Activated CD4-positive, alpha-beta T cell treated with anti-CD3 and anti-CD28 coated beads, Interleukin-2, Interleukin-6, amounts not matched to agents 100 ng/mL and 50 ng/mL, durations not matched to agents 16 hours and 8 hours (primary cell): ENCODE results near the gene BCL3.
A peak's percentile ranks its signal among the peaks of the same experiment; 100 is the strongest.
"Not testable (repeated sequence)": the region's sequence is repeated elsewhere in the genome, so short reads cannot be mapped to it uniquely, and the experiment has no call there.

Source experiments
- DNase-seq: peaks from one replicate; pipeline ENCODE4 v3.0.0-alpha.2; 2020

Gene BCL3

GRCh38 chr19:44748426-44749254, at the start of gene BCL3:
TSS of gene BCL3 (plus strand) at chr19:44748708. CDS start at chr19:44748791, 83 bp downstream.
- peak; percentile 87 for DNase-seq

- no peak for DNase-seq
Observed at GRCh38 chr19:44700547-44700946, 48.0 kb upstream of the BCL3 start.

DNA sequence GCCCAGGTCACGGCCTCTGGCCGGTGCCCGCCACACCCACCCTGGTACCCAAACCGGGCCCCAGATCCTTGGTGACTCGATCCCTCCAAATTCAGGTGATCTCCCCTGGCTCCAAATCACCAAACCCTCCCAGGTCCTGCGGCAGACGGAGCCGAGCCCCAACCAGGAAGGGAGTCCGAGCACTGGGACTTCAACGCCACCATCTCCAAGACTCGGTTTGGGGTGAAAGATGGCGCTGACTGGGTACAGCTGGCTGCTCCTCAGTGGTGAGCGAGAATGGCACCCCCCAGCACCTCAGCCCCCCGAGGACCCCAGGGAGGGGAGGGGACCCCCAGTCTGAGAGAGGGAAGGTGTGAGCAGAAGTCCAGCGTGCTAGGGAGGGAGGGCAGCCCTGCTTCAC, 47.3 kb upstream of the BCL3 start:
- no peak for DNase-seq

GRCh38 chr19:44702551-44703176, 45.8 kb upstream of the BCL3 start:
- no peak for DNase-seq

DNA sequence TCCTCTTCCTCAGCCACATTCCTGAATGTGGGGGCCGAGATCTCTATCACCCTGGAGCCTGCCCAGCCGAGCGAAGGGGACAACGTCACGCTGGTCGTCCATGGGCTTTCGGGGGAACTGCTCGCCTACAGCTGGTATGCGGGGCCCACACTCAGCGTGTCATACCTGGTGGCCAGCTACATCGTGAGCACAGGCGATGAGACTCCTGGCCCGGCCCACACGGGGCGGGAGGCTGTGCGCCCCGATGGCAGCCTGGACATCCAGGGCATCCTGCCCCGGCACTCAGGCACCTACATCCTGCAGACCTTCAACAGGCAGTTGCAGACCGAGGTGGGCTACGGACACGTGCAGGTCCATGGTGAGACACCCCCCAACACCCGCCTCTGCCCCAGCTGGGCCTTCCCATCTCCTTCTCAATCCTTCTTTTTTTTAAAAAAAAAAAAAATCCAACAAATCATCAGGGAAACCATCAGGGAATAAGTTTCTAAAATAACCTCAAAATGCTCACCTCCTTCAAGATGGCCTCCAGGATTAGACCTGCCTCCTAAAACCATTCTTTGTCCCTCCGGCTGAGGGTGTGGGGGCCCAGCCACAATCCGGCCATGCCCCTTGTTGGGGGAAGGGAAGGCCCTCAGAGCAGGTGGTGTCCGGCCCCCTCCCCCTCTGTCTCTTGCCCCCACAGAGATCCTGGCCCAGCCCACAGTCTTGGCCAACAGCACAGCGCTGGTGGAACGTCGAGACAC, 45.0 kb upstream of the BCL3 start:
- DNase-seq: no peak

DNA sequence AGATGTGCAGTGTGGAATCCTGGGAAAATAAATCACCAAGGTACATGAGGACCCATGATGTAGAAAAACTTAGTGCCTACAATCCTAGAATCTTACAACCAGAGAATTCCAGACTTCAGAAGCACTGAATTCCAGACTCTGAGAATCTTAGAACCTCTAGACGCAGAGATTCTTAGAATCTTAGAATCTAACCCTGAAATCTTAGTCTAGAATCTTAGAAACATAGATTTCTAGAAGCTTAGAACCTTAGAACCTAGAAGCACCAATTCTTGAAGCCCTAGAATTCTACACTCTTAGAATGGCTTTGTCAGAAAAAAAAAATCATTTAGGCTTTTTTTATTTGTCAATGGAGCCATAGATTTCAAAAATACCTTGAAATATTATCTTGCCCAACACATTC, 43.5 kb upstream of the BCL3 start:
- DNase-seq: no peak

- no peak for DNase-seq
Observed at GRCh38 chr19:44705502-44706010, 43.0 kb upstream of the BCL3 start.

DNA sequence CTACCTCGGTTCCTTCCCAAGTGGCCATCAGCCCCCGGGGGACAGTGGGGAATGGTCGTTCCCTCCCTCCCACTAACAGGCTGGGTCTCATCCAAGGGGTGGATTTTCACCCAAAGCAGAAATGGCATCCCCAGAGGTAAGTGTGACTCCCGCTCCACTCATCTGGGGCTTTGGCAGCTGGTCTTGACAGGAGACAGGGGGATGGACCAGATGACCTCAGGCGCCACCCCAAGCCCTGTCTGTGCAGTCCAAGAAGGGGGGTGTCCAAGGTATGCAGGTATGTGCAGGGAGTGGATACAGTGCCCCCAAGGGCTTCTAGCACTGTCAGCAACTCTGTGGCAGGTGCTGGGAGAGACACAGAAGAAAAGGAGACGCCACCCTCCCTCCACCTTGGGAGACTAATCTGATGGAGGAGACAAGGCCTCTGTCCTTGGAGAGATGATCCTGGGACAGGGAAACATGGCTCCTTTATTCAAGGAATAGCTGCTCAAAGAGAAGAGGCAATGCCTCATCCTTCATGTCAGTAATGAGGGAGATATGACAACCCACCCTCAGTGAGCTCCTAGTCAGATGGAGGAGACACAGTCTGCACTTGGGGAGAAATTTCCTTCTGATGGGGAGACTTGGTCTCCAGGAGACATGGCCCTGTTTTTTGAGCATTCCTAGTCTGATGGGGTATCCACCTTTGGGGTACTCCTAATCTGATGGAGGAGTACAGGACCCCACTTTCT, 41.8 kb upstream of the BCL3 start:
- no peak for DNase-seq

- DNase-seq: no peak
Observed at GRCh38 chr19:44707794-44708193, 40.7 kb upstream of the BCL3 start.

DNA sequence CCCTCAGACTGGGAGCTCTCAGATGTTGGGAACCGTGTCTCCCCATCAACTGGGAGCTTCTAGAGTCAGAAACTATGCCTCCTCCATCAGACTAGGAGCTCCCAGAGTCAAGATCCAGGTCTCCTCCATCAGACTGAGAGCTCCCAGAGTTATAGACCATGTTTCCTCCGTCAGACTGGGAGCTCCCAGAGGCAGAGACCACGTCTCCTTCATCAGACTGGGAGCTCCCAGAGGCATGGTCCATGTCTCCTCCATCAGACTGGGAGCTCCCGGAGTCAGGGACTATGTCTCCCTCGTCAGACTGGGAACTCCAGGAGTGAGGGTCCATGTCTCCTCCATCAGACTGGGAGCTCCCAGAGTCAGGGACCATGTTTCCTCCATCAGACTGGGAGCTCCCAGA, 39.6 kb upstream of the BCL3 start:
- no peak for DNase-seq

DNA sequence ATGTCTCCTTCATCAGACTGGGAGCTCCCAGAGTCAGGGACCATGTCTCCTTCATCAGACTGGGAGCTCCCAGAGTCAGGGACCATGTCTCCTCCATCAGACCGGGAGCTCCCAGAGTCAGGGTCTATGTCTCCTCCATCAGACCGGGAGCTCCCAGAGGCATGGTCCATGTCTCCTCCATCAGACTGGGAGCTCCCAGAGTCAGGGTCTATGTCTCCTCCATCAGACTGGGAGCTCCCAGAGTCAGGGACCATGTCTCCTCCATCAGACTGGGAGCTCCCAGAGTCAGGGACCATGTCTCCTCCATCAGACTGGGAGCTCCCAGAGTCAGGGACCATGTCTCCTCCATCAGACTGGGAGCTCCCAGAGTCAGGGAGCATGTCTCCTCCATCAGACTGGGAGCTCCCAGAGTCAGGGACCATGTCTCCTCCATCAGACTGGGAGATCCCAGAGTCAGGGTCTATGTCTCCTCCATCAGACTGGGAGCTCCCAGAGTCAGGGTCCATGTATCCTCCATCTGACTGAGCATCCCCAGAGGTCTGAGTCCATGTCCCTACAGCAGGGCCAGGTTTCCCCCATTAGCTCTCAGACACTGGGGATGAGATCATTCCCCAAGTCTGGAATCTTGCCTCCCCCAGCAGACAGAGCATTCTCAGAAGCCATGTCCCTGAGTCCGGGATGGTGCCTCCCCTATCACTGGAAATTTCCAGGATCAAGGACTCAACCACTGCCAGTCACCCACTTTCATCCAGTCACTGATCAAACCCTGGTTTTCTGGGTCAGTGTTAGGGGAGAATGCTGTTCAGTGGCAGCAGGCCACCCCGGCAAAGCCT, 38.9 kb upstream of the BCL3 start:
- not testable (repeated sequence) for DNase-seq

DNA sequence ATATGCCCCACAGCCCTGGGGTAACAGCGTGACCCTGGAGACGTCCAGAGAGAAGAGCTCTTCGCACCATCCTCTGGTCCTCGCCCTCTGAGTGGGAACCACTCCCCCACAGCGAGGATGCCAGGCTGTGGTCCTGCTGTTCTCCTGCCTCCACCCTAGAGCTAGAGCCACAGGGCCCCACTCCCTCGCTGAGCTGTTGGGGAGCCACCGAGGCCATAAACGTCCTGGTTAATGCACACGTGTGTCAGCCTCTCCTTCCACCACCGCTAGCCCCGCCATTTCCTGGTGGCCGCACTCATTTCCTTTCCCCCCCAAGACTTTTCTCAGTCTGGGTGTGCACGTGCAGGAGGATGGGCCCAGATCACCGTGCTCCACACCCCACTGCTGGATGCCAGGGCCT, 38.0 kb upstream of the BCL3 start:
- no peak for DNase-seq

- no peak for DNase-seq
Observed at GRCh38 chr19:44712864-44713515, 35.5 kb upstream of the BCL3 start.

DNA sequence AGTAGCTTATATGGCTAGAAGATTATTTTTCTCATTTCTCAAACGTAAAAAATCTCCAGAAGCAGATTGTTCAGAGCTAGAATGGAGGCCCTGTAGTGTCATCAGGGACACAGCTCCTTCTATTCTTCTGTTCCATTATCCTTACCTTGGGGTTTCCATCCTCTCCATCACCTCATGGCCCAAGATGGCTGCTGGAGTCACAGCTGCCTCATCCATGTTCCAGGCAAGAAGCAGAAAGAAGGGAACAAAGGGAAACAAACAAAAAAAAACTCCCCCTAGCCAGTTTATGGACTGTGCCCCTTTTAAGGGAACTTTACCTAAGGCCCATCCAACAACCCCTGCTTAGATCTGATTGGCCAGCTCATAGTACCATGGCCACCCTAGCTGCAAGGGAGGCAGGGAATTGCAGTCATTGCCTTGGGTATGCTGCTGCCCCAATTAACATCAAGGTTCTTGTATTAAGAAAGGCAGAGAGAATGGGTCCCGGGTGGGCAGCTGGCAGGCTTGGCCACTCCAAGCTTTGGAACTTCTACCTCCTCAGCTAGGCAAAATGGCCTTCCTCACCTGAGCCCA, 33.8 kb upstream of the BCL3 start:
- DNase-seq: no peak

DNA sequence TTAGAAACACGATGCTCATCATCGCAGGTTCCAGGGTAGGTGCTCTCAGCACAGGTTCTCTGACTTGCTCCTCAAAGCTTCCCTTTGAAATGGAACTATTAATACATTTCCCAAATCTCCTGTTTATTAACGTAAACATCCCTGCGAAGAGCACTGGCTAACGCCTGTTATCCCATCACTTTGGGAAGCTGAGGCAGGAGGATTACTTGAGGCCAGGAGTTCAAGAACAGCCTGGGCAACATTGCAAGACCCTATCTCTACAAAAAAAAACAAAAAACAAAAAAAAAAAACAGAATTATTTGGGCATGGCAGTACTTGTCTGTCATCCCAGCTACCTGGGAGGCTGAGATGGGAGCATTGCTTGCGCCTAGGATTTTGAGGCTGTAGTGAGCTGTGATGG, 30.9 kb upstream of the BCL3 start:
- DNase-seq: no peak

GRCh38 chr19:44718441-44719261, 29.9 kb upstream of the BCL3 start:
- no peak for DNase-seq

- DNase-seq: no peak
Observed at GRCh38 chr19:44719262-44719701, 29.2 kb upstream of the BCL3 start.

- not testable (repeated sequence) for DNase-seq
Observed at GRCh38 chr19:44720396-44720795, 28.1 kb upstream of the BCL3 start.

DNA sequence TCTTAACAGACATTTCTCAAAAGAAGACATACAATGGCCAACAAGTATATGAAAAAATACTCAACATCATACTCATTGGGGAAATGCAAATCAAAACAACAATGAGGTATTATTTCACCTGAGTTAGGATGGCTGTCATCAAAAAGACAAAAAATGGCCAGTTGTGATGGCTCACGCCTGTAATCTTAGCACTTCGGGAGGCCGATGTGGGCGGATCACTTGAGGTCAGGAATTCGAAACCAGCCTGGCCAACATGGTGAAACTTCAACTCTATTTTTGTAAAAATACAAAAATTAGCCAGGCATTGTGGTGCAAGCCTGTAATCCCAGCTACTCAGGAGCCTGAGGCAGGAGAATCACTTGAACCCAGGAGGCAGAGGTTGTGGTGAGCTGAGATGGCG, 27.6 kb upstream of the BCL3 start:
- DNase-seq: no peak

DNA sequence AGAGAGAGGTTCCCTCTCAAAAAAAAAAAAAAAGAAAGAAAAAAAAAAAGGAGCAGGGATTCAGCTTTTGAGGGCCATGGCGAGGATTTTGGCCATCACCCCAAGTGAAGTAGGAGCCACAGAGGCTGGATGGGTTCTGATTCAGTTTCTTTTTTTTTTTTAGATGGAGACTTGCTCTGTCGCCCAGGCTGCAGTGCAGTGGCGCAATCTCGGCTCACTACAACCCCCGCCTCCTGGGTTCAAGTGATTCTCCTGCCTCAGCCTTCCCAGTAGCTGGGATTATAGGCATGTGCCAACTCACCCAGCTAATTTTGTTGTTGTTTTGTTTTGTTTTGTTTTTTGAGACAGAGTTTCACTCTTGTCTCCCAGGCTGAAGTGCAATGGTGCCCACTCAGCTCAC, 27.1 kb upstream of the BCL3 start:
- DNase-seq: not testable (repeated sequence)
